ENCODE data around the gene NEK9. TPM values are rescaled to one million over a fixed set of nuclear protein-coding genes. Genes with fewer than 3 reads are reported as not detected.
A peak's percentile ranks its signal among the peaks of the same experiment; 100 is the strongest.

The NEK9 gene
- total RNA-seq, 1 donor from 2014 or later = 123 TPM

DNA sequence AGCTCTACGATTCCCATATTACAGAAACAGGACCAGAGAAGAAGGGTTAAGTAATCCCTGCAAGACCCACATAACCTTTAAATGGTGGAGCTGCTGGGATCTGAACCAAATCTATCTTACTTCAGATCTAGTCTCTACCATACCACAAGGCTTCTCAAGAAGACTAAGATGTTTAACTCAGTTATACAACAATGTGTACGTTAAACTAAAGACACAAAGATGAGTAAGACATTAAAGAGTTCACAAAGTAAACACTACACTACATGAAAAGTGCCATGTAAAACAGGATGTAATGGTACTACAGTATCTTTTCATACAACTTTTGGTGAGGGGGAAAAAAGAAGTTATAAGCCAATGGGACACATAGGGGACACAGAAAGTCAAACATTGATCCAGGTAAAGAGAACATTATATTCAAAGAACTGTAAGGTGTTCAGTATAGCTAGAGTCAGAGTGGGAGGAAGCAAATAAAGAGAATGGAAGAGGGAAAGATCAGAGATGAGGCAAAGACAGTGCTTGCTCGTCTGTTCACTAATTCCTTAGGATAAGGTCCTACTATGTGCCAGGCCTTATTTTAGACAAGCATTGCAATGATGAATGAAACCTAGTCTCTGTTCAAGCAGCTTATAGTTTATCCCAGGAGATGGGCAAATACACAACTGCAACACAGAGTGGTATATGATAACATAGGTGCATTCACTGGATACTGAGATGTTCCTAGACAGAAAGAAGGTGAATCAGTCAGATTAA lies 41.9 kb upstream of the NEK9 start:
- Histone ChIP-seq H3K27ac (replicated peaks) (no peak overlapping the region), H3K9me3 (replicated peaks) (no peaks in the 10 kb centered on the region), H3K27me3 (ENCODE audit: low read depth) (no peaks in the 10 kb centered on the region), H3K4me1 (peaks cover 92% of the 10 kb centered on the region), H3K36me3 (no peaks in the 10 kb centered on the region), H3K4me3 (no peak overlapping the region)
- intact Hi-C loops (cut with micrococcal nuclease) = no loop called here
- no peak for DNase-seq
- TF ChIP-seq, protein P1, sequence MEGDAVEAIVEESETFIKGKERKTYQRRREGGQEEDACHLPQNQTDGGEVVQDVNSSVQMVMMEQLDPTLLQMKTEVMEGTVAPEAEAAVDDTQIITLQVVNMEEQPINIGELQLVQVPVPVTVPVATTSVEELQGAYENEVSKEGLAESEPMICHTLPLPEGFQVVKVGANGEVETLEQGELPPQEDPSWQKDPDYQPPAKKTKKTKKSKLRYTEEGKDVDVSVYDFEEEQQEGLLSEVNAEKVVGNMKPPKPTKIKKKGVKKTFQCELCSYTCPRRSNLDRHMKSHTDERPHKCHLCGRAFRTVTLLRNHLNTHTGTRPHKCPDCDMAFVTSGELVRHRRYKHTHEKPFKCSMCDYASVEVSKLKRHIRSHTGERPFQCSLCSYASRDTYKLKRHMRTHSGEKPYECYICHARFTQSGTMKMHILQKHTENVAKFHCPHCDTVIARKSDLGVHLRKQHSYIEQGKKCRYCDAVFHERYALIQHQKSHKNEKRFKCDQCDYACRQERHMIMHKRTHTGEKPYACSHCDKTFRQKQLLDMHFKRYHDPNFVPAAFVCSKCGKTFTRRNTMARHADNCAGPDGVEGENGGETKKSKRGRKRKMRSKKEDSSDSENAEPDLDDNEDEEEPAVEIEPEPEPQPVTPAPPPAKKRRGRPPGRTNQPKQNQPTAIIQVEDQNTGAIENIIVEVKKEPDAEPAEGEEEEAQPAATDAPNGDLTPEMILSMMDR (IDR thresholded peaks at IDR 0.05; ENCODE audit: borderline replicate concordance) = no peak

DNA sequence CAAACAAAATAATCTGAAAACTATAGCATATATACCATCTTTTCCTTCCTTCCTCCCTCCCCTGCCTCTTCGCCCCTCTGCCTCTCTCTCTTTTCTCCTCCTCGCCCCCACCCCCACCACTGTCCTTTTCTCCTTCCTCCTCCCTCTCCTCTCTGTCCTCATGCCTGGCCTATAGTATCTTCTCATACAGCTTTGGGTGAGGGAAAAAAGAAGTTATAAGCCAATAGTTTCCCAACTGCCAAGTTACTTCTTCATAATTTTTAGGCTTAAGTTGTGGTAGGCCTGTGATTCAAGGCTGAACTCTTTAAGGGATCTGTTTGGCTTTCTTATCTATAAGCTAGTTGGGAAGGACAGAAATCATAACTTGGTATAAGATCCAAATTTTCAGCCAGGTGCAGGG lies 40.5 kb upstream of the NEK9 start:
- peaks cover 5% of the 10 kb centered on the region for H3K36me3 ChIP-seq
- TF ChIP-seq, protein P1 (IDR thresholded peaks at IDR 0.05; ENCODE audit: borderline replicate concordance) = no peak
- DNase-seq = no peak
- H3K27ac ChIP-seq (replicated peaks) = no peak overlapping the region
- H3K27me3 ChIP-seq (ENCODE audit: low read depth) = no peaks in the 10 kb centered on the region
- intact Hi-C loops (cut with micrococcal nuclease) = no loop called here
- no peak overlapping the region for H3K4me3 ChIP-seq
- peaks cover 90% of the 10 kb centered on the region for H3K4me1 ChIP-seq
- no peaks in the 10 kb centered on the region for H3K9me3 ChIP-seq (replicated peaks)

DNA sequence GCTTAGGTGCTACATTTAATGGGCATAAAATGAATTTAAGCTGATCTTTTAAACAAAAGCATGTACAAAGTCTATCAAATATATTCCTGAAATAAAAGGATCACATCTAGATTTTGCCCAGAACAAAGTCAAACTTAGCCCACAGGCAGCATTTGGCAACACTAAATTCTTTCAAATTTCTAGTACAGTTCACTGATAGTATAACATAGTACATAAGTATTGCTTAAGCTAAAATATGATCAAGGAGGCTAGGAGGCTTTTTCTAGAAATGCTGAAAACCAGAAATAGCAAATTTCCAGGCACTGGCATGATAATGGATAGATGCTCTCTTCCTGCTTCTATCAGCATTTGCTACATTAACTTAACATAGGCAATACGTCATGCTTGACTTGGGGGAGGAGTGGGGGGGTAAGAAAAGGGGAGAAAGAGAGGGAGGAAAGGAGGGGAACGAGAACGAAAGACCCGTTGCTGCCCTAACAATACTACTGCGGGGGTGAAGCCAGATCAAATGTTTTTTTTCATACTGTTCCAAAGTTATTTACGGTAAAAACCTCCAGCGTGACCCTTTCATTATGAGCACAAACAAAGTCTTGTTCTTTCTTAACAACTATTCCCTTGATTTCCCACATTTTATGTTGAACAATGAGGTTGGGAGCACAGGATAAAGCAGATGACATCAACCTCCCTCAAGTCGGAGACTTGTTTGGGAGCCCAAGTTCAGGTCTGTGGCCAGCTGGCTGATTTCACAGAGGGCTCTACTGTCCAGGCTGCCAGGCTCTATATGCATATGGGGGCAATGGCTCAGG lies 38.9 kb upstream of the NEK9 start:
- Histone ChIP-seq H3K4me1 (peaks cover 90% of the 10 kb centered on the region), H3K9me3 (replicated peaks) (no peaks in the 10 kb centered on the region), H3K27me3 (ENCODE audit: low read depth) (no peaks in the 10 kb centered on the region), H3K4me3 (no peak overlapping the region), H3K27ac (replicated peaks) (peak overlapping the region; percentile 36), H3K36me3 (peaks cover 5% of the 10 kb centered on the region)
- TF ChIP-seq, protein P1 (IDR thresholded peaks at IDR 0.05; ENCODE audit: borderline replicate concordance) = no peak
- intact Hi-C loops (cut with micrococcal nuclease) = no loop called here
- no peak for DNase-seq

DNA sequence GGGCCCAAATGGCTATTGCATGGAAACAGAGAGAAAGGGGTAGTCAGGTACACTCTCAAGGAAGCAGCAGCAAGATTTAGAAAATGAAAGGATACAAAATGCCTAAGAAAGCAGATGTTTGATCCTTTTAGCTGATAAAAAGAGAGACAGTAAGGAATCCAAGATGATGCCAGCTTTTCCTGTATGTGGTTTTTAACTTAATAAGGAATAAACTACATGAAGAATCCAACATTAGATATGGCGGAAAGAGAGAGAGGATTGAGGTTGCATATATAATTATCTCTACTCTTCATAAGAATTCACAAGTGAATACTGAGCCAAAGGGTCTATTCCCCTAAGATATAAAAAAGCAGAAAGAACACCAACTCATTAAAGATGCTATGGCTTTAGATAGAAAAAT lies 38.0 kb upstream of the NEK9 start:
- intact Hi-C loops (cut with micrococcal nuclease) = no loop called here
- TF ChIP-seq, protein P1 (IDR thresholded peaks at IDR 0.05; ENCODE audit: borderline replicate concordance) = no peak
- H3K36me3 ChIP-seq = peaks cover 5% of the 10 kb centered on the region
- H3K4me3 ChIP-seq = no peak overlapping the region
- no peak overlapping the region for H3K27ac ChIP-seq (replicated peaks)
- H3K9me3 ChIP-seq (replicated peaks) = no peaks in the 10 kb centered on the region
- no peak for DNase-seq
- H3K27me3 ChIP-seq (ENCODE audit: low read depth) = no peaks in the 10 kb centered on the region
- peaks cover 90% of the 10 kb centered on the region for H3K4me1 ChIP-seq

DNA sequence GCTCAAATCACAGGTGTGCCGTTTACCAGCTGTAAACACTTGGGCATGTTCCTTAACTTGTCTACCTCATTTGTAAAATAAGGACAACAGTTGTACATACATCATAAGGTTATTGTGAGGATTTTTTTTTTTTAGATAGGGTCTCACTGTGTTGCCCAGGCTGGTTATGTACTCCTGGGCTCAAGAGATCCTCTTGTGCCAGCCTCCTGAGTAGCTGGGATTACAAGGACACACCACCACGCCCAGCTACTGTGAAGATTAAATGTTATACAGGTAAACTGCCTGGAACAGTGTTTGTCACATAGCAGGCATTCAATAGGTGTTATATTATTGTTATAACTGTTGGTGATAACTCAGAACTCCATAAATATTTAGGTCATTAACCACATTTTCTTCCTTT lies 36.8 kb upstream of the NEK9 start:
- DNase-seq = no peak
- peaks cover 88% of the 10 kb centered on the region for H3K4me1 ChIP-seq
- no peak overlapping the region for H3K27ac ChIP-seq (replicated peaks)
- no peaks in the 10 kb centered on the region for H3K27me3 ChIP-seq (ENCODE audit: low read depth)
- H3K9me3 ChIP-seq (replicated peaks) = no peaks in the 10 kb centered on the region
- no peak overlapping the region for H3K4me3 ChIP-seq
- TF ChIP-seq, protein P1 (IDR thresholded peaks at IDR 0.05; ENCODE audit: borderline replicate concordance) = no peak
- intact Hi-C loops (cut with micrococcal nuclease) = no loop called here
- peaks cover 5% of the 10 kb centered on the region for H3K36me3 ChIP-seq

Measured in left ventricle myocardium inferior (tissue), 1 donor.